OCI-LY1 (cell line): Measurements from ENCODE around the gene PXN.

Experiments used
- EZH2 ChIP-seq: fragments of 200-600 bp; sonication (generic), shearing (Covaris generic); IDR thresholded peaks from 2 replicates; pipeline ENCODE4 v1.8.0; 2017; ENCODE audit warnings: borderline replicate concordance, mixed run types, mild to moderate bottlenecking, antibody characterized with exemption, low read length, moderate library complexity, mixed read lengths
- TF ChIP-seq, protein P1 (sequence below): fragments of 200-600 bp; sonication (generic), shearing (Covaris generic); IDR thresholded peaks from 2 replicates; pipeline ENCODE4 v1.5.1; 2017; ENCODE audit warnings: mild to moderate bottlenecking, antibody characterized with exemption, low read length, moderate library complexity, mixed read lengths

DNA sequence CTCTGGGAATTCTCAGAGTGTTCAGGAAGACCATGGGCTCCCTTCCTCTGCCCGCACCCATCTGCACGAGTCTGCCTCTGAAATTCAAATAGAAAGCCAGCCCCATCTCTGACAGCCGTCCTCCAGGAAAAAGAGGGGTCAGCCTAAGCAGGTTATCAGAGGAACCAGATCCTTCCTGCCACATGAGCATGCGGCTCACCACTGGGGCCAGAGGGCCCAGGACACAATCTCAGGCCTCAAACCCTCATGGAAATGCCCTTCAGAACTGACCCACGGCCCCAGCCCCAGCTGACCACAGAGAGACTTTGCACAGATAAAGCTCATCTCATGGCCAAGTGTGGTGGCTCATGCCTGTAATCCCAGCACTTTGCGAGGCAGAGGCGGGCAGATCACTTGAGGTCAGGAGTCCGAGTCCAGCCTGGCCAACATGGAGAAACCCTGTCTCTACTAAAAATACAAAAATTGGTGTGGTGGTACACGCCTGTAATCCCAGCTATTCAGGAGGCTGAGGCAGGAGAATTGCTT, 23.2 kb downstream of the PXN start:
- TF ChIP-seq, protein P1, sequence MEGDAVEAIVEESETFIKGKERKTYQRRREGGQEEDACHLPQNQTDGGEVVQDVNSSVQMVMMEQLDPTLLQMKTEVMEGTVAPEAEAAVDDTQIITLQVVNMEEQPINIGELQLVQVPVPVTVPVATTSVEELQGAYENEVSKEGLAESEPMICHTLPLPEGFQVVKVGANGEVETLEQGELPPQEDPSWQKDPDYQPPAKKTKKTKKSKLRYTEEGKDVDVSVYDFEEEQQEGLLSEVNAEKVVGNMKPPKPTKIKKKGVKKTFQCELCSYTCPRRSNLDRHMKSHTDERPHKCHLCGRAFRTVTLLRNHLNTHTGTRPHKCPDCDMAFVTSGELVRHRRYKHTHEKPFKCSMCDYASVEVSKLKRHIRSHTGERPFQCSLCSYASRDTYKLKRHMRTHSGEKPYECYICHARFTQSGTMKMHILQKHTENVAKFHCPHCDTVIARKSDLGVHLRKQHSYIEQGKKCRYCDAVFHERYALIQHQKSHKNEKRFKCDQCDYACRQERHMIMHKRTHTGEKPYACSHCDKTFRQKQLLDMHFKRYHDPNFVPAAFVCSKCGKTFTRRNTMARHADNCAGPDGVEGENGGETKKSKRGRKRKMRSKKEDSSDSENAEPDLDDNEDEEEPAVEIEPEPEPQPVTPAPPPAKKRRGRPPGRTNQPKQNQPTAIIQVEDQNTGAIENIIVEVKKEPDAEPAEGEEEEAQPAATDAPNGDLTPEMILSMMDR: no peak
- TF ChIP-seq EZH2: no peak
